GM18498 (cell line): Measurements from ENCODE around the gene ITPRIPL1.

Experiments used
- ATAC-seq: cut with Tn5 transposase; IDR thresholded peaks from one replicate; pipeline ENCODE4 v1.9.1; 2021; ENCODE audit warnings: mild to moderate bottlenecking, moderate library complexity; ENCODE audit not compliant: unreplicated experiment

Gene ITPRIPL1

GRCh38 chr2:96353606-96354101 is 28.5 kb downstream of the ITPRIPL1 start:
- ATAC-seq, result no peak

DNA sequence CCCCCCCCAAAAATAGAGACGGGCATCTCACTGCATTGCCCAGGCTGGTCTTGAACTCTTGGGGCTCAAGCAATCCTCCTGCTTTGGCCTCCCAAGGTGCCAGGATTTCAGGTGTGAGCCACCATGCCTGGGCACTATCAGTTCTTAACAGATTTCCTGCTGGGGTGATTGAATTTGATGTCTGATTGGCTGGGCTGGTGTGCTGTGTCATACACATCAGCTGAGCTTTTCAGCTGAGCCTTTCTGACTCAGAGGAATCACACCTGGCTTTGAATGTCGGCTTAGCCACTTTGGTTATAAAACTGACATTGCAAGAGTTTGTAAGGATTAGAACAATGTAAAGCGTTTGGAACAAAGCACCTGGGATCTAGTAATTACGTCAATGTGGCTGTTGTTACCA is 29.4 kb downstream of the ITPRIPL1 start:
- no peak for ATAC-seq

GRCh38 chr2:96356889-96357288 is 31.8 kb downstream of the ITPRIPL1 start:
- no peak for ATAC-seq

DNA sequence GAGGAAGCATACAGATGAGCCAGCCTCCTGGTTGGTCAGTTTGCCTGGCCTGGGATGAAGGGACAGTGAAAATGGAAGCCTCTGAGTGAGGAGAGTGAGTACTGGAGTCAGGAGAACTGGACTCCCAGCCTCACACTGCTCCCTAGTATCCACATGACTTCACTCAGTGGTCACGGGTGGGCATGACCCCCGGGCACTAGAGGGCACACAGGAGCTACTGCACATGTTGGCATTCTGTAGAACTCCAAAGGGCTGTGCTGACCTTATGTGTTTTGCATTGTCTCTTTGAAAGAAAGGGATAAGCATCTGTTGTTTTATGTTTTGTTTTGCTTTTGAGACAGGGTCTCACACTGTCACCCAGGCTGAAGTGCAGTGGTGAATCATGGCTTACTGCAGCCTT is 34.2 kb downstream of the ITPRIPL1 start:
- no peak for ATAC-seq

- ATAC-seq, result no peak
Observed at GRCh38 chr2:96359866-96360265, 34.7 kb downstream of the ITPRIPL1 start.

DNA sequence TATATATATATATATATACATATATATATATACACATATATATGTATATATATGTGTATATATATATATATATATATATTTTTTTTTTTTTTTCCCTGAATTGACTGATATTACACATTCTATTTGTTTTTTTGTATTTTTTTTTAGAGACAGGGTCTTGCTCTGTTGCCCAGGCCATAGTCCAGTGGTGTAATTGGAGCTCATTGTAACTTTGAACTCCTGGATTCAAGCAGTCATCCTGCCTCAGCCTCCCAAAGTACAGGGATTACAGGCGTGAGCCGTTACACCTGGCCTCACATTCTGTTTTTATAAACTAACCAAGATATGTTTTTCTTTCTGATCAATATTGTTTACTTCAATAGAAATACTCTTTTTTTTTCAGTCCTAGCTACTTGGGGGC is 36.6 kb downstream of the ITPRIPL1 start:
- ATAC-seq, result no peak

GRCh38 chr2:96369186-96369585 is 44.1 kb downstream of the ITPRIPL1 start:
- ATAC-seq, result no peak

- no peak for ATAC-seq
Observed at GRCh38 chr2:96374211-96374951, 49.3 kb downstream of the ITPRIPL1 start.
